ENCODE results near the gene MINDY1. TPM values are rescaled to one million over a fixed set of nuclear protein-coding genes. Genes with fewer than 3 reads are reported as not detected.

MINDY1 gene
- total and polyA plus RNA-seq, 9 of the 15 experiments (the other 6 are each of a cell fraction or from before 2014, with no cell fraction given) = 0.49 to 11.0 (median 6.0) TPM

DNA sequence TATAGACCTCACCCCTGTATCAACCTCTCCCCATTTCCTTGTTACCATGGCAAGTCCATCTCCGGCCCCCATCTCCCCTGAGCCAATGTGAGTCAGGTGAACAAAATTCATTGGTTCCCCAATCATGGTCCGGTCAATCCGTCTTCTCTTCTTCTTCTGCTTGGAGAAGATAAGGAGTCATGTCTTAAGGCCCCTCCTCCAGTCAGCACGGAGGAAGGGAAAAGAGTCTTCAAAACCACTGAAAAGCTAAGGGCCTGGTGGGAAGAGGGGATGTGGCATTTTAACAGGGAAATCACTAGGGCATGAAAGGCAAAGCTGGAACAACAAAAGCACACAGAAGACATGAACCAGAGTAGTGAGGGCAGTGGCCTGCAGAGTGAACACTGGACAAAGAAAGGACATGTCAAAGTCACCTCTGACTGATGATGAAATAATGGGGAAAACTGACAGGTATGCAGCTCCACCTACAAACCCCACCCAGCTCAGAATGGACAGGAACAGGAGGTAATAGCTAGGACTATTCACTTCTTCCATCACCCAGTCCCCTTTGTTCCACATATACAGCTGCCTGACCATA, 48.4 kb upstream of the MINDY1 start (continued):
- TF ChIP-seq HDAC3 (IDR thresholded peaks at IDR 0.05; ENCODE audit: borderline replicate concordance, partially characterized antibody) (peak; percentile 46), SMARCE1 (IDR thresholded peaks at IDR 0.05) (peak; percentile 67), CREB1 (IDR thresholded peaks at IDR 0.05) (0 out of 2 replicates have a peak, but pooled peaks have one; percentile 7), CREB1 (CRISPR knock-in tag; IDR thresholded peaks at IDR 0.05) (no peak), RBM34 (IDR thresholded peaks at IDR 0.05; ENCODE audit: borderline replicate concordance, insufficient read depth, low read length) (no peak), NFE2 (IDR thresholded peaks at IDR 0.05; ENCODE audit: low read depth) (no peak), SAFB (IDR thresholded peaks at IDR 0.05; ENCODE audit: borderline replicate concordance, low read depth, low read length) (no peak), SPI1 (IDR thresholded peaks at IDR 0.05; ENCODE audit: borderline replicate concordance, low read depth, low read length) (0 out of 2 replicates have a peak, but pooled peaks have one; percentile 16), RAD51 (IDR thresholded peaks at IDR 0.05; ENCODE audit: borderline replicate concordance, low read depth) (no peak; the same call in 1 of the 2 replicates), HCFC1 (IDR thresholded peaks at IDR 0.05; ENCODE audit: low read depth, low read length) (no peak), BRF1 (IDR thresholded peaks at IDR 0.05; ENCODE audit: borderline replicate concordance, extremely low read depth, insufficient read length) (no peak), SIN3B (IDR thresholded peaks at IDR 0.05; ENCODE audit: low read depth) (no peak)
- TF ChIP-seq, protein P1, sequence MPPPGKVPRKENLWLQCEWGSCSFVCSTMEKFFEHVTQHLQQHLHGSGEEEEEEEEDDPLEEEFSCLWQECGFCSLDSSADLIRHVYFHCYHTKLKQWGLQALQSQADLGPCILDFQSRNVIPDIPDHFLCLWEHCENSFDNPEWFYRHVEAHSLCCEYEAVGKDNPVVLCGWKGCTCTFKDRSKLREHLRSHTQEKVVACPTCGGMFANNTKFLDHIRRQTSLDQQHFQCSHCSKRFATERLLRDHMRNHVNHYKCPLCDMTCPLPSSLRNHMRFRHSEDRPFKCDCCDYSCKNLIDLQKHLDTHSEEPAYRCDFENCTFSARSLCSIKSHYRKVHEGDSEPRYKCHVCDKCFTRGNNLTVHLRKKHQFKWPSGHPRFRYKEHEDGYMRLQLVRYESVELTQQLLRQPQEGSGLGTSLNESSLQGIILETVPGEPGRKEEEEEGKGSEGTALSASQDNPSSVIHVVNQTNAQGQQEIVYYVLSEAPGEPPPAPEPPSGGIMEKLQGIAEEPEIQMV (tag; conservative IDR thresholded peaks at IDR 0.05; ENCODE audit: low read depth) = no peak
- TF ChIP-seq, protein P2, sequence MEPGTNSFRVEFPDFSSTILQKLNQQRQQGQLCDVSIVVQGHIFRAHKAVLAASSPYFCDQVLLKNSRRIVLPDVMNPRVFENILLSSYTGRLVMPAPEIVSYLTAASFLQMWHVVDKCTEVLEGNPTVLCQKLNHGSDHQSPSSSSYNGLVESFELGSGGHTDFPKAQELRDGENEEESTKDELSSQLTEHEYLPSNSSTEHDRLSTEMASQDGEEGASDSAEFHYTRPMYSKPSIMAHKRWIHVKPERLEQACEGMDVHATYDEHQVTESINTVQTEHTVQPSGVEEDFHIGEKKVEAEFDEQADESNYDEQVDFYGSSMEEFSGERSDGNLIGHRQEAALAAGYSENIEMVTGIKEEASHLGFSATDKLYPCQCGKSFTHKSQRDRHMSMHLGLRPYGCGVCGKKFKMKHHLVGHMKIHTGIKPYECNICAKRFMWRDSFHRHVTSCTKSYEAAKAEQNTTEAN (CRISPR knock-in tag; IDR thresholded peaks at IDR 0.05) = no peak
- TF ChIP-seq, protein P3, sequence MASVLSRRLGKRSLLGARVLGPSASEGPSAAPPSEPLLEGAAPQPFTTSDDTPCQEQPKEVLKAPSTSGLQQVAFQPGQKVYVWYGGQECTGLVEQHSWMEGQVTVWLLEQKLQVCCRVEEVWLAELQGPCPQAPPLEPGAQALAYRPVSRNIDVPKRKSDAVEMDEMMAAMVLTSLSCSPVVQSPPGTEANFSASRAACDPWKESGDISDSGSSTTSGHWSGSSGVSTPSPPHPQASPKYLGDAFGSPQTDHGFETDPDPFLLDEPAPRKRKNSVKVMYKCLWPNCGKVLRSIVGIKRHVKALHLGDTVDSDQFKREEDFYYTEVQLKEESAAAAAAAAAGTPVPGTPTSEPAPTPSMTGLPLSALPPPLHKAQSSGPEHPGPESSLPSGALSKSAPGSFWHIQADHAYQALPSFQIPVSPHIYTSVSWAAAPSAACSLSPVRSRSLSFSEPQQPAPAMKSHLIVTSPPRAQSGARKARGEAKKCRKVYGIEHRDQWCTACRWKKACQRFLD (CRISPR knock-in tag; IDR thresholded peaks at IDR 0.05) = no peak
- TF ChIP-seq, protein P4, sequence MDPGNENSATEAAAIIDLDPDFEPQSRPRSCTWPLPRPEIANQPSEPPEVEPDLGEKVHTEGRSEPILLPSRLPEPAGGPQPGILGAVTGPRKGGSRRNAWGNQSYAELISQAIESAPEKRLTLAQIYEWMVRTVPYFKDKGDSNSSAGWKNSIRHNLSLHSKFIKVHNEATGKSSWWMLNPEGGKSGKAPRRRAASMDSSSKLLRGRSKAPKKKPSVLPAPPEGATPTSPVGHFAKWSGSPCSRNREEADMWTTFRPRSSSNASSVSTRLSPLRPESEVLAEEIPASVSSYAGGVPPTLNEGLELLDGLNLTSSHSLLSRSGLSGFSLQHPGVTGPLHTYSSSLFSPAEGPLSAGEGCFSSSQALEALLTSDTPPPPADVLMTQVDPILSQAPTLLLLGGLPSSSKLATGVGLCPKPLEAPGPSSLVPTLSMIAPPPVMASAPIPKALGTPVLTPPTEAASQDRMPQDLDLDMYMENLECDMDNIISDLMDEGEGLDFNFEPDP (CRISPR knock-in tag; IDR thresholded peaks at IDR 0.05) = no peak
- TF ChIP-seq, protein P5, sequence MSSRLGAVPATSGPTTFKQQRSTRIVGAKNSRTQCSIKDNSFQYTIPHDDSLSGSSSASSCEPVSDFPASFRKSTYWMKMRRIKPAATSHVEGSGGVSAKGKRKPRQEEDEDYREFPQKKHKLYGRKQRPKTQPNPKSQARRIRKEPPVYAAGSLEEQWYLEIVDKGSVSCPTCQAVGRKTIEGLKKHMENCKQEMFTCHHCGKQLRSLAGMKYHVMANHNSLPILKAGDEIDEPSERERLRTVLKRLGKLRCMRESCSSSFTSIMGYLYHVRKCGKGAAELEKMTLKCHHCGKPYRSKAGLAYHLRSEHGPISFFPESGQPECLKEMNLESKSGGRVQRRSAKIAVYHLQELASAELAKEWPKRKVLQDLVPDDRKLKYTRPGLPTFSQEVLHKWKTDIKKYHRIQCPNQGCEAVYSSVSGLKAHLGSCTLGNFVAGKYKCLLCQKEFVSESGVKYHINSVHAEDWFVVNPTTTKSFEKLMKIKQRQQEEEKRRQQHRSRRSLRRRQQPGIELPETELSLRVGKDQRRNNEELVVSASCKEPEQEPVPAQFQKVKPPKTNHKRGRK (tag; IDR thresholded peaks at IDR 0.05) = no peak
- TF ChIP-seq, protein P6, sequence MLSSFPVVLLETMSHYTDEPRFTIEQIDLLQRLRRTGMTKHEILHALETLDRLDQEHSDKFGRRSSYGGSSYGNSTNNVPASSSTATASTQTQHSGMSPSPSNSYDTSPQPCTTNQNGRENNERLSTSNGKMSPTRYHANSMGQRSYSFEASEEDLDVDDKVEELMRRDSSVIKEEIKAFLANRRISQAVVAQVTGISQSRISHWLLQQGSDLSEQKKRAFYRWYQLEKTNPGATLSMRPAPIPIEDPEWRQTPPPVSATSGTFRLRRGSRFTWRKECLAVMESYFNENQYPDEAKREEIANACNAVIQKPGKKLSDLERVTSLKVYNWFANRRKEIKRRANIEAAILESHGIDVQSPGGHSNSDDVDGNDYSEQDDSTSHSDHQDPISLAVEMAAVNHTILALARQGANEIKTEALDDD (IDR thresholded peaks at IDR 0.05) = no peak

Measured in K562 (cell line).